Endothelial cell of umbilical vein (primary cell): Measurements from ENCODE around the gene MYMK.

Experiments
- EZH2 ChIP-seq: IDR thresholded peaks from 2 replicates; pipeline ENCODE4 v1.6.1; 2012; ENCODE audit warnings: borderline replicate concordance, low read depth, mild to moderate bottlenecking, moderate library complexity, low read length, inconsistent platforms; ENCODE audit not compliant: severe bottlenecking
- FOS ChIP-seq: IDR thresholded peaks from 2 replicates; pipeline ENCODE4 v1.6.1; 2011; ENCODE audit warnings: mild to moderate bottlenecking, low read length, moderate library complexity, borderline replicate concordance; ENCODE audit not compliant: insufficient read depth
- JUN ChIP-seq: IDR thresholded peaks from 2 replicates; pipeline ENCODE4 v1.6.1; 2011; ENCODE audit warnings: borderline replicate concordance, low read depth; ENCODE audit not compliant: insufficient read length, insufficient read depth
- MYC ChIP-seq: IDR thresholded peaks from one replicate; pipeline ENCODE4 v1.6.1; 2011; ENCODE audit warnings: mild to moderate bottlenecking, low read depth, low read length
- POLR2A ChIP-seq: IDR thresholded peaks from 2 replicates; pipeline ENCODE4 v1.6.1; 2012; ENCODE audit warnings: low read depth, mild to moderate bottlenecking, control low read depth, low read length
- POLR2AphosphoS5 ChIP-seq: IDR thresholded peaks from 2 replicates; pipeline ENCODE4 v1.6.1; 2012; ENCODE audit warnings: low read depth, mild to moderate bottlenecking, control low read depth, low read length, moderate library complexity; ENCODE audit not compliant: insufficient read depth
- TF ChIP-seq, protein P1 (sequence below), 2 donors: IDR thresholded peaks; 1 replicate in 1 of 2; 2 replicates in 1 of 2; pipeline ENCODE4 v1.5.1; 2011; ENCODE audit warnings: low read length in 2 of 2, mild to moderate bottlenecking in 2 of 2, moderate library complexity in 2 of 2, control low read depth in 1 of 2, inconsistent platforms in 1 of 2, low read depth in 1 of 2; ENCODE audit not compliant: insufficient read depth in 1 of 2; ENCODE audit errors: extremely low read depth in 1 of 2
- TF ChIP-seq, protein P2 (sequence below): IDR thresholded peaks from 2 replicates; pipeline ENCODE4 v1.6.1; 2011; ENCODE audit not compliant: insufficient read depth, insufficient read length

DNA sequence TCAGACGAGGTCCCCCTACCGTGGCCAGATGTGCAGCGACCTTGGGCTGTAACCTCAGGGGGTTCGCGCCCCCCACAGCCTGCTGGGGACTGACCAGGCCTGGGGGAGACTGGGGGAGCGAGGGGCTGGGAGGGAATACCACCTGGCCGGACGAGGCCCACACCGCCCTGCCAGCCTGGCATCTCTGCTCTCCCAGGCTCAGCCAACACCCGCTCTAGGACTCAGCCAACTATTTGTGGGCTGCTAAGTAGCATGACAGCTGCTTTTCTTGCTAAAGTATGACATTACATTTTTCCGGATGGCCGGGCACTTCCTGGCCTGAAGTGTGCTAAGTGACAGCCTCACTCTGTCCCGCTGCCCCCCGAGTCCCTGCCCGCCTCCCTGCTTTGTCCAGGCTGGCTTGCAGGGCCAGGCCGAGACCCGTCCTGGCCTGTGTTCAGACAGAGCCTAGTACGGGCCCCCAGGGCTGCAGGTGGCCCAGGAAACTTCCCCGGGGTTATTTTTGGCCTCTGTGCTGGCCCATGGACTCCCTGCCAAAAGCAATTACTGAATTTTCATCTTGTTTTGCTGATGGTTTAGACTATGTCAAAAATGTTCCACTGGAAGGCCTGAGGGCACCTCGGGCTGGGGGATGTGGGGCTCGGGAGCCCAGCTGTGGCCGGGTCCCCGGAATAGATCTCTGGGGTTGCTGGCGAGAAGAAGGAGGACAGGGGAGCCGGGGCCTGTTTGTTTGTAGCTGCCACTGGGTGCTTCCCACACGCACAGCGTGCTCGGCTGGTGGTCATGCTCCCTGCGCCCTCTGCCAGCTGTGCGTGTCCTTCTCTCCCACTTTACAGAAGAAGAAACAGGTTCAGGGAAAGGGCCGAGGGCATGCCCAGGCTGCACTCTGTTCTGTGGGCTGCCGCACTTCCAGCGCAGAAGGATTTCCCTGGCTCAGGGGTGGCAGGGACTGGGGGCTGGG is 32.4 kb downstream of the MYMK start:
- TF ChIP-seq POLR2A (no peak), EZH2 (no peak), MYC (no peak), POLR2AphosphoS5 (no peak), JUN (no peak), FOS (no peak)
- TF ChIP-seq, protein P1, sequence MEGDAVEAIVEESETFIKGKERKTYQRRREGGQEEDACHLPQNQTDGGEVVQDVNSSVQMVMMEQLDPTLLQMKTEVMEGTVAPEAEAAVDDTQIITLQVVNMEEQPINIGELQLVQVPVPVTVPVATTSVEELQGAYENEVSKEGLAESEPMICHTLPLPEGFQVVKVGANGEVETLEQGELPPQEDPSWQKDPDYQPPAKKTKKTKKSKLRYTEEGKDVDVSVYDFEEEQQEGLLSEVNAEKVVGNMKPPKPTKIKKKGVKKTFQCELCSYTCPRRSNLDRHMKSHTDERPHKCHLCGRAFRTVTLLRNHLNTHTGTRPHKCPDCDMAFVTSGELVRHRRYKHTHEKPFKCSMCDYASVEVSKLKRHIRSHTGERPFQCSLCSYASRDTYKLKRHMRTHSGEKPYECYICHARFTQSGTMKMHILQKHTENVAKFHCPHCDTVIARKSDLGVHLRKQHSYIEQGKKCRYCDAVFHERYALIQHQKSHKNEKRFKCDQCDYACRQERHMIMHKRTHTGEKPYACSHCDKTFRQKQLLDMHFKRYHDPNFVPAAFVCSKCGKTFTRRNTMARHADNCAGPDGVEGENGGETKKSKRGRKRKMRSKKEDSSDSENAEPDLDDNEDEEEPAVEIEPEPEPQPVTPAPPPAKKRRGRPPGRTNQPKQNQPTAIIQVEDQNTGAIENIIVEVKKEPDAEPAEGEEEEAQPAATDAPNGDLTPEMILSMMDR (IDR thresholded peaks at IDR 0.05; ENCODE audit: extremely low read depth in 1 of 2, insufficient read depth in 1 of 2, low read depth in 1 of 2, low read length in 2 of 2): no peak
- TF ChIP-seq, protein P2, sequence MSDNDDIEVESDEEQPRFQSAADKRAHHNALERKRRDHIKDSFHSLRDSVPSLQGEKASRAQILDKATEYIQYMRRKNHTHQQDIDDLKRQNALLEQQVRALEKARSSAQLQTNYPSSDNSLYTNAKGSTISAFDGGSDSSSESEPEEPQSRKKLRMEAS: no peak
